Calu3 (cell line): ENCODE results near the gene CTSD. TPM values are rescaled to one million over a fixed set of nuclear protein-coding genes. Genes with fewer than 3 reads are reported as not detected.
"Not testable (repeated sequence)": the region's sequence is repeated elsewhere in the genome, so short reads cannot be mapped to it uniquely, and the experiment has no call there.

Experiments
- BruUV-seq: library from RNA; stranded (reverse); fragments of 400-500 nt; replicated peaks from 2 replicates; lab custom pipeline; 2021; lab: Mats Ljungman, UMichigan
- CTCF ChIA-PET: fragments of 300-600 bp; sonication (Branson Sonifier 250); formaldehyde crosslinking; loops from one replicate; lab custom pipeline; 2022; ENCODE audit warnings: antibody characterized with exemption; lab: Charles Lee
- DNase-seq: peaks from one replicate; pipeline ENCODE4 v3.0.0; 2022
- H3K27ac Mint-ChIP-seq: one replicate; pipeline ENCODE4 v1.8.0; 2022; ENCODE audit warnings: mixed read lengths; ENCODE audit not compliant: unreplicated experiment
- H3K27me3 Mint-ChIP-seq: one replicate; pipeline ENCODE4 v1.8.0; 2022; ENCODE audit warnings: mixed read lengths; ENCODE audit not compliant: unreplicated experiment
- H3K36me3 Mint-ChIP-seq: one replicate; pipeline ENCODE4 v1.8.0; 2022; ENCODE audit warnings: mild to moderate bottlenecking, moderate library complexity, mixed read lengths; ENCODE audit not compliant: insufficient read depth, unreplicated experiment
- H3K4me1 Mint-ChIP-seq: one replicate; pipeline ENCODE4 v1.8.0; 2022; ENCODE audit warnings: mild to moderate bottlenecking, low read depth, mixed read lengths; ENCODE audit not compliant: unreplicated experiment
- H3K4me3 Mint-ChIP-seq: one replicate; pipeline ENCODE4 v1.8.0; 2022; ENCODE audit warnings: mild to moderate bottlenecking, low read depth, moderate library complexity, mixed read lengths; ENCODE audit not compliant: unreplicated experiment
- H3K9me3 Mint-ChIP-seq: one replicate; pipeline ENCODE4 v1.8.0; 2022; ENCODE audit warnings: low read depth, mixed read lengths; ENCODE audit not compliant: unreplicated experiment
- intact Hi-C: fragments of 100-400 bp; cut with micrococcal nuclease; formaldehyde crosslinking; loops from one replicate; pipeline ENCODE4 v1.10.0; 2022; ENCODE audit not compliant: unreplicated experiment
- total RNA-seq: library from RNA; stranded (reverse); gene quantifications from 2 replicates; pipeline ENCODE4 v1.2.3, GENCODE V29; 2022
- TF ChIP-seq, protein P1 (sequence below): fragments of 200-600 bp; IDR thresholded peaks from one replicate; pipeline ENCODE4 v1.8.0; 2022; ENCODE audit warnings: antibody characterized with exemption; ENCODE audit not compliant: unreplicated experiment

CTSD gene
- total RNA-seq, 1 experiment from 2014 or later: 531 TPM

GRCh38 chr11:1810761-1811160 lies 47.0 kb upstream of the CTSD start:
- Mint-ChIP-seq H3K4me1 (no peaks in the 10 kb centered on the region), H3K4me3 (no peak overlapping the region), H3K27ac (no peak overlapping the region)

DNA sequence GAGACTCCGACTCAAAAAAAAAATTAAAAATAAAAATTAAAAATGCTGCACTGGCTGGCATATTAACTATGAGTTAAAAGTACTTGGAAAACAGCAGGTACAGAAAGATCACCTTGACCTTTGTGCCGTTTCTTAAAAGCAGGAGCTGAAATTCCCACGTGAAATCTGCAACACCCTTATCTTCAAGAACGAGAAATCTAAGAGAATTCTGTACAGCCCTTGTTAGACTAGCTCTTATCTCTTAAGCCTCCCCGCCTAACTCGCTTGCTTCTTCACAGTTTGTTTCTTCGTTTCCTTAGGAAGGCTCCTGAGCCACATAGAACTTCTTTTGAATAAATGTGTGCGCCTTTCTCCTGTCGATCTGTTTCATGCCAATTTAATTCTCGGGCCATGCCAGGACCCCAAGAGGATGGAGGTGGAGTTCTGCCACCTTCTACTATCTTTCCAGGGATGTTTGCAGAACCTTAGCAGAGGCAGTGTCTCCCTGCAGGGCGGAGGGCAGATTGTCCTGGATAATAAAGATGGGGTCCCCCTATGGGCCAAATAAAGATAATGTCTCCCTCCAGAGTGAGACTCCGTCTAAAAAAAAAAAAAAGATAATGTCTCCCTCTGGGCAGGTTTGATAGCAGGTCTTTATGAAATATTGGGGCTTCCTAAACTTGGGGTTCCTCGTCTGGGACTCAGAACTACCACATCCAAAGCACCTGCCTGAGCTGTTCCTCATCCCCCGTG lies 43.7 kb upstream of the CTSD start:
- H3K27me3 Mint-ChIP-seq: peaks cover 13% of the 10 kb centered on the region
- BruUV-seq: no TSS peak
- intact Hi-C loops: no loop called here
- CTCF ChIA-PET: no interaction called here
- TF ChIP-seq, protein P1, sequence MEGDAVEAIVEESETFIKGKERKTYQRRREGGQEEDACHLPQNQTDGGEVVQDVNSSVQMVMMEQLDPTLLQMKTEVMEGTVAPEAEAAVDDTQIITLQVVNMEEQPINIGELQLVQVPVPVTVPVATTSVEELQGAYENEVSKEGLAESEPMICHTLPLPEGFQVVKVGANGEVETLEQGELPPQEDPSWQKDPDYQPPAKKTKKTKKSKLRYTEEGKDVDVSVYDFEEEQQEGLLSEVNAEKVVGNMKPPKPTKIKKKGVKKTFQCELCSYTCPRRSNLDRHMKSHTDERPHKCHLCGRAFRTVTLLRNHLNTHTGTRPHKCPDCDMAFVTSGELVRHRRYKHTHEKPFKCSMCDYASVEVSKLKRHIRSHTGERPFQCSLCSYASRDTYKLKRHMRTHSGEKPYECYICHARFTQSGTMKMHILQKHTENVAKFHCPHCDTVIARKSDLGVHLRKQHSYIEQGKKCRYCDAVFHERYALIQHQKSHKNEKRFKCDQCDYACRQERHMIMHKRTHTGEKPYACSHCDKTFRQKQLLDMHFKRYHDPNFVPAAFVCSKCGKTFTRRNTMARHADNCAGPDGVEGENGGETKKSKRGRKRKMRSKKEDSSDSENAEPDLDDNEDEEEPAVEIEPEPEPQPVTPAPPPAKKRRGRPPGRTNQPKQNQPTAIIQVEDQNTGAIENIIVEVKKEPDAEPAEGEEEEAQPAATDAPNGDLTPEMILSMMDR: no peak
- H3K36me3 Mint-ChIP-seq: no peaks in the 10 kb centered on the region
- H3K4me1 Mint-ChIP-seq: no peaks in the 10 kb centered on the region
- H3K9me3 Mint-ChIP-seq: no peaks in the 10 kb centered on the region
- H3K27ac Mint-ChIP-seq: no peak overlapping the region
- H3K4me3 Mint-ChIP-seq: no peak overlapping the region
- no peak for DNase-seq

More at GRCh38 chr11:1810761-1811160, 47.0 kb upstream of the CTSD start:
- TF ChIP-seq, protein P1: no peak
- CTCF ChIA-PET: no interaction called here
- DNase-seq: no peak
- Mint-ChIP-seq H3K9me3 (no peaks in the 10 kb centered on the region), H3K36me3 (no peaks in the 10 kb centered on the region), H3K27me3 (no peaks in the 10 kb centered on the region)
- intact Hi-C loops: no loop called here
- BruUV-seq: no TSS peak

- Mint-ChIP-seq H3K4me3 (no peak overlapping the region), H3K9me3 (no peaks in the 10 kb centered on the region), H3K27me3 (peaks cover 13% of the 10 kb centered on the region), H3K36me3 (no peaks in the 10 kb centered on the region), H3K27ac (no peak overlapping the region), H3K4me1 (no peaks in the 10 kb centered on the region)
- TF ChIP-seq, protein P1: no peak
- intact Hi-C loops: no loop called here
- CTCF ChIA-PET: no interaction called here
- no TSS peak for BruUV-seq
- no peak for DNase-seq
These were observed 41.8 kb upstream of the CTSD start for GRCh38 chr11:1805525-1805924.

- peaks cover 13% of the 10 kb centered on the region for H3K27me3 Mint-ChIP-seq
- H3K4me3 Mint-ChIP-seq, intact Hi-C loops, BruUV-seq, H3K9me3 Mint-ChIP-seq, H3K36me3 Mint-ChIP-seq, DNase-seq, CTCF ChIA-PET, H3K4me1 Mint-ChIP-seq, H3K27ac Mint-ChIP-seq: not testable (repeated sequence)
These were observed 40.2 kb upstream of the CTSD start for GRCh38 chr11:1803835-1804519.

DNA sequence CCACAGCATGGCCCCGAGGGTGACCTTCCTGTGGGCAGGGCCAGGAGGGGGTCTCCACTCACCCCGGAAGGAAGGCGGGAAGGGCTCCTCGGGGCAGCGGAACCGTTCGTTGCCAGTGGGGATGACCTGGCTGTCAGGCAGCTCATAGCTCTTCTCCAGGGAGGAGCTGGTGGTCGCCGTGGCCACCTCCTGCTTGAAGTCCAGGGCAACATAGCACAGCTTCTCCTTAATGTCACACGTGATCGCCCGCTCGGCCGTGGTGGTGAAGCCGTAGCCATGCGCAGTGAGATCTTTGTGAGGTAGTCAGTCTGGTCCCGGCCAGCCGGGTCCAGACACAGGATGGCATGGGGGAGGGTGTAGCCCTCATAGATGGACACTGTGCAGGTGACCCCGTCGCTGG lies 39.5 kb upstream of the CTSD start:
- CTCF ChIA-PET: no interaction called here
- BruUV-seq: no TSS peak
- no peak overlapping the region for H3K4me3 Mint-ChIP-seq
- TF ChIP-seq, protein P1: no peak
- peaks cover 13% of the 10 kb centered on the region for H3K27me3 Mint-ChIP-seq
- H3K4me1 Mint-ChIP-seq: no peaks in the 10 kb centered on the region
- H3K36me3 Mint-ChIP-seq: no peaks in the 10 kb centered on the region
- intact Hi-C loops: no loop called here
- DNase-seq: no peak
- H3K27ac Mint-ChIP-seq: no peak overlapping the region
- no peaks in the 10 kb centered on the region for H3K9me3 Mint-ChIP-seq
